Body of pancreas (tissue), 4 donors: Measurements from ENCODE around the gene FITM1.

Experiments
- POLR2A ChIP-seq, 3 donors: fragments of 450-650 bp; IDR thresholded peaks; one replicate each; pipeline ENCODE4 v1.6.1; 2016; ENCODE audit warnings: antibody characterized with exemption in 3 of 3, mild to moderate bottlenecking in 2 of 3
- TF ChIP-seq, protein P1 (sequence below), 7 experiments: fragments of 450-650 bp in 4 of 7; fragments of 200-600 bp in 3 of 7; sonication (generic) in 3 of 7; IDR thresholded peaks; one replicate each; pipeline ENCODE4 v1.5.1; 2016 to 2019; ENCODE audit warnings: antibody characterized with exemption in 7 of 7

DNA sequence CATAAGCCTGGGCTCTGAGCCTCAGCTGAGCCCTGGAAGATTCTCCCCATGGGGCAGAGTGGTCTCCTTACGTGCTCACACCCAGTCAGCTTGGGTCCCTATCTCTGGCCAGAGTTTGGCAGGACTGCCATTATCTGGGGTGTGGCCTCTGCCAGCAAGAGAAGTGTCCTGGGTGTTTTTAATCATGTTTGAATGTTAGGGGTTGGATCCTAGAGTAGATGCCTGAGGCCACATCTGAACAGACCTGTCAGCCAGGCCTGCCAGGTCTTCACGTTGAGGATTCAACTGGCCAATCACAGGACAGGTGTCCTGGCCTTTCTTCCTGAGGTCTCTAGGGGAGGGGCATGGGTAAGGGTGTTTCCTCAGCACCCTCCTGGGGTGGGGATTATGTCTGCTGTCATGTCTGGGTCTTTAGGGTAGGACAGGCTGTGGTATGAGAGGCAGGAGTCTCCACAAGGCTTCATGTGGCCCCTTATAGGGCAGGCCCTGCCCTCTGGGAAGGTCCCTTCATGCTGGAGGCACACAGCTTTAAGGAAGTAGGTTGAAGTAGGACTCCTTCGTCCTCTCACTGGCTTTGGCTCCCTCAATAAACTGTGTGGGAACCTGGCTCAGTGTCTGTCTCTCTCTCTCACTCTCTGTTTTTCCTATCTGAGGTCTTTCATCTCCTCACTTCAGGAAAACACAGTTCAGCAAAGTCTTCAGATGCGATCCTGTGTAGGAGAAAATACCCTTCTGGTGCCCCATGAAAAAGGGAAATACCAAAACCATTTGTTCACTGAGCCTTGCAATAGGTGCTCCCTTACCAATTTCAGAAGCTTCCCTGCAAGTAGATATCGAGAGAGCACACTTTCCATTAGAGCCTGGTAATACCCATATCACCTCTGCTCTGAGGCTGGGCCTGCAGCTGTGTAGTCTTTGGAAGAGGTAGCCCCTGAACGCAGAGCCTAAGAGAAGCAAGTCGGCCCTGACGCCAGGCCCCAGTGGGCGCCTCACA is 6.7 kb upstream of the FITM1 start:
- TF ChIP-seq, protein P1, sequence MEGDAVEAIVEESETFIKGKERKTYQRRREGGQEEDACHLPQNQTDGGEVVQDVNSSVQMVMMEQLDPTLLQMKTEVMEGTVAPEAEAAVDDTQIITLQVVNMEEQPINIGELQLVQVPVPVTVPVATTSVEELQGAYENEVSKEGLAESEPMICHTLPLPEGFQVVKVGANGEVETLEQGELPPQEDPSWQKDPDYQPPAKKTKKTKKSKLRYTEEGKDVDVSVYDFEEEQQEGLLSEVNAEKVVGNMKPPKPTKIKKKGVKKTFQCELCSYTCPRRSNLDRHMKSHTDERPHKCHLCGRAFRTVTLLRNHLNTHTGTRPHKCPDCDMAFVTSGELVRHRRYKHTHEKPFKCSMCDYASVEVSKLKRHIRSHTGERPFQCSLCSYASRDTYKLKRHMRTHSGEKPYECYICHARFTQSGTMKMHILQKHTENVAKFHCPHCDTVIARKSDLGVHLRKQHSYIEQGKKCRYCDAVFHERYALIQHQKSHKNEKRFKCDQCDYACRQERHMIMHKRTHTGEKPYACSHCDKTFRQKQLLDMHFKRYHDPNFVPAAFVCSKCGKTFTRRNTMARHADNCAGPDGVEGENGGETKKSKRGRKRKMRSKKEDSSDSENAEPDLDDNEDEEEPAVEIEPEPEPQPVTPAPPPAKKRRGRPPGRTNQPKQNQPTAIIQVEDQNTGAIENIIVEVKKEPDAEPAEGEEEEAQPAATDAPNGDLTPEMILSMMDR (IDR thresholded peaks at IDR 0.05), result no peak
- no peak for TF ChIP-seq POLR2A (IDR thresholded peaks at IDR 0.05)
